Cardiac fibroblast (primary cell): ENCODE data around the gene FEM1C.

Source experiments
- DNase-seq, 2 donors: peaks; one replicate each; pipeline versions ENCODE4 v3.0.0 to v3.0.0-alpha.2; 2010; ENCODE audit warnings: low read depth in 2 of 2
- H3K4me3 ChIP-seq, 2 donors: replicated peaks in 1 of 2; 1 replicate in 1 of 2; 2 replicates in 1 of 2; pipeline ENCODE4 v1.5.1; 2011; ENCODE audit warnings: low read depth in 2 of 2, low read length in 2 of 2, mild to moderate bottlenecking in 2 of 2, moderate library complexity in 1 of 2
- CTCF ChIP-seq: IDR thresholded peaks from one replicate; pipeline ENCODE4 v1.5.1; 2011; ENCODE audit warnings: low read depth, mild to moderate bottlenecking, low read length, inconsistent platforms

FEM1C gene

GRCh38 chr5:115551415-115551814 is 6.8 kb upstream of the FEM1C start:
- peak; percentile 66 to 77 for DNase-seq
- H3K4me3 ChIP-seq, result no peak overlapping the region
- TF ChIP-seq CTCF, result no peak

GRCh38 chr5:115549154-115549553 is 4.6 kb upstream of the FEM1C start:
- peak; percentile 38 to 64 for DNase-seq
- H3K4me3 ChIP-seq, result no peak overlapping the region
- peak; percentile 40 for TF ChIP-seq CTCF

GRCh38 chr5:115548683-115549082 is 4.1 kb upstream of the FEM1C start:
- H3K4me3 ChIP-seq, result no peak overlapping the region
- no peak for DNase-seq

GRCh38 chr5:115545351-115545882 is 842 bp upstream of the FEM1C start:
- TF ChIP-seq CTCF, result no peak
- no peak for DNase-seq
- no peak overlapping the region for H3K4me3 ChIP-seq

More at GRCh38 chr5:115548683-115549082, 4.1 kb upstream of the FEM1C start:
- no peak for TF ChIP-seq CTCF

- peak in 1 of 2 donors; percentile 56 for DNase-seq
- TF ChIP-seq CTCF, result no peak
Observed at GRCh38 chr5:115544043-115544435, 536 bp downstream of the FEM1C start.

GRCh38 chr5:115543365-115544042 is 1.1 kb downstream of the FEM1C start:
- peak; percentile 28 to 61 for DNase-seq
- no peak for TF ChIP-seq CTCF
- H3K4me3 ChIP-seq, result peak overlapping the region; percentile 59 to 71

More at GRCh38 chr5:115544043-115544435, 536 bp downstream of the FEM1C start:
- peak overlapping the region; percentile 59 to 71 for H3K4me3 ChIP-seq
